Femur (tissue), 1 donor: ENCODE results near the gene ZBTB20.

ENCODE experiments used
- DNase-seq: peaks from one replicate; pipeline ENCODE4 v3.0.0-alpha.2; 2017

ZBTB20 gene

GRCh38 chr3:114351123-114351821, 795.8 kb downstream of the ZBTB20 start:
- DNase-seq: no peak

DNA sequence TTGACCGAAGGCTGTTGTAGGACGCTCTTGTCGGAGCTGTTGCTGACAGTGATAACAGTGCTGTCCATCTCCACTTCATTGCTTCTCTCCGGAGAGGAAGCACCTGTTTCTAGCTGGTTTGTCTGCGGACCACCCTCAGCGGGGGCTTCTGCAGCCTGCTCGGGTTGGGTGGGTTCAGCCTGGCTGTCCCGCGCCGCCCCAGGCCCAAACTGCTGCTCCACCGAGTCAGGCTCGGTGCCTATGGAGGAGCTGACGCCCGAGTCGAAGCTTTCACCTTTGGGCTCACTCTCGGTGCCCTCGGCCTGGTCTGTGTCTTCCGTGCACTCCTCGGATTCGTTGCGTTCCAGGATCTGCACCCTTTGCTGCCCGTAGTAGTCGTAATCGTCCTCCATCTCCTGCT, 796.4 kb downstream of the ZBTB20 start:
- DNase-seq: no peak

DNA sequence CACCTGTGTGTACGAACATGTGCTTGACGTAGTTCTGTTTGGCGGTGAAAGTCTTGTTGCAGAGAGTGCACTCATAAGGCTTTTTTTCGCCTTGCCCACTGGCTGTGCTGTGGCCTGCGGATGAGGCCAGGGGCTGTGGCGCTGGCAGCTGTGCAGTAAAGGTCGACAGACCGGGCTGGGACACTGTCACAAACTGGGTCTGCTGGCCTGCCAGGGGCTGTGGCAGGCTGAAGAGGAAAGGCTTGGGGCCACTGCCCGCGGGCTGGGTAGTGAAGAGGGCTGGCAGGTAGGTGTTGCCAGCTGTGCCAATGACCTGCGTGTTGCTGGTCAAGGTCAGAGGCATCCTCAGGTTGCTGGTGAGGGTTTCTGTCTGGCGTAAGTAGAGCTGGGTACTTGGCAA, 796.8 kb downstream of the ZBTB20 start:
- no peak for DNase-seq

GRCh38 chr3:114344492-114344891, 802.6 kb downstream of the ZBTB20 start:
- no peak for DNase-seq

- DNase-seq: no peak
Observed at GRCh38 chr3:114338651-114339357, 808.3 kb downstream of the ZBTB20 start.

DNA sequence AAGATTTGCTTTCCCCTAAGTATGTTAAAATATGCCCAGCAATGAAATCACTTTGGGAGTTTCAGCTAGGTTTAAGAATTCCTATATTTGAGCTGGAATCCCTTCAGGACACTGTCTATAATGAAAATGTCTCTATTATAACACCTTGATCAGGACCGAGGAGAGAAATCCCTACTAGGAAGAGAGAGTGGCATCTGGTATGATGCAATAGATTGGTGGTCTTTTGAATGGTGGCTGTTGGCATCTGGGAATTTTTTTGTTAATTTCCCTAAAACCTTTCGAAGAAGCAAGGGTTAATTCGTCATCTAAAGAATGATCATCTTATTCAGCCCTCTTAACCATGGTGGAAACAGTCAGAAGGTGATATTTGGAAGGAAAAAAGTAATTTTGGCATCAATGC, 810.2 kb downstream of the ZBTB20 start:
- DNase-seq: no peak

GRCh38 chr3:114336122-114336697, 810.9 kb downstream of the ZBTB20 start:
- no peak for DNase-seq

DNA sequence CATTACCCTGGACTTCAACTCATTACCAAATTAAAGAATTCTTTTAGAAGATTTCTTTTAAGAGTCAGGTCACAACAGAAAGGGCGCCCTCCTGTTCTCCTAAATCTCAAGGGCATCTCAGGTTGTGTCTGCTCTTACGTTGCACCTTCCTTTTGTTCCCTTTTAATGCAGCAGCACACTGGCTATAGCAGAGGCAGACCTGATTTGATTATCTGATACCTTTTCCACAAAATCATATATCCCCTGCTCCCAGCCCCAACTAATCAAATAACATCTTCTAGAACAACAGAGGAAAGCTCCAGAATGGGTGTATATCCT, 813.2 kb downstream of the ZBTB20 start:
- no peak for DNase-seq

GRCh38 chr3:114333180-114333922, 813.7 kb downstream of the ZBTB20 start:
- no peak for DNase-seq

DNA sequence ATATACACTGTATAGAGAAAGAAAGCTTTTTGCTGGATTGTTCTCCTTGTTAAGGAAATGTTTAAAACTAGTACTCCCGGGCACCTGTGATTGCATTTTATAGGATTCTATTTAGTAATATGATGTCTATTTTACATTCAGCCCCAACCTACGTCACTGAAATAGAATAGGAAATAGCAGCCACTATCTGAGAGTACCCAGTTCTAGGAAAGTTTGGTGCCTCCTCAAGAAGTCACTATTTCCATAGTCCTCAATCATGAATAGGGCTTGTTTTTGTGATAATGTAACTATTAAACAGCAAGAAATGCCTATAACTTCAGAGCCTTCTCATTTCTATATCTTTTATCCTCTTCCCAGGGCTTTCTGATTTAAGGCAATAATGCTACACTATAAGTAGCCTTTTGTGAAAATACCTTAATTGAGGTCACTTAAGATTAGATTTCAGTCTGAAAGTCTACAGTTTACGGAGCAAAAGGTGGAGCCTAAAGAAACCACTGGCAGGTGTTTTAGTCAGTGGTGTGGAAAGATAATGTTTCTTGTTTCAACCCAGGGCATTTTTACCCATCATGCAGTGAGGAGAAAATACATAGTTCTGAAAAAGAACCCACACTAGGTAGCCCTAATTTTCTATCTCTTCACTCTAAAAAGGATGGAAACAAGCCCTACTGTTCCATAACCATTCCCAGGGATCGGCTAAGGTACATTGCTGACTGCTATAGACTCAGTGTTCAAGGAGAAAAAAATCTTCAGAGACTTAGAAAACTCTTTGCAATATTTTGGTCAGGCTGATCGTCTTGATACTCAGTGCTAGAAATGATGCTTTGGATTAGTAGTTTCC, 814.5 kb downstream of the ZBTB20 start:
- DNase-seq: no peak

- no peak for DNase-seq
Observed at GRCh38 chr3:114331710-114332109, 815.4 kb downstream of the ZBTB20 start.

DNA sequence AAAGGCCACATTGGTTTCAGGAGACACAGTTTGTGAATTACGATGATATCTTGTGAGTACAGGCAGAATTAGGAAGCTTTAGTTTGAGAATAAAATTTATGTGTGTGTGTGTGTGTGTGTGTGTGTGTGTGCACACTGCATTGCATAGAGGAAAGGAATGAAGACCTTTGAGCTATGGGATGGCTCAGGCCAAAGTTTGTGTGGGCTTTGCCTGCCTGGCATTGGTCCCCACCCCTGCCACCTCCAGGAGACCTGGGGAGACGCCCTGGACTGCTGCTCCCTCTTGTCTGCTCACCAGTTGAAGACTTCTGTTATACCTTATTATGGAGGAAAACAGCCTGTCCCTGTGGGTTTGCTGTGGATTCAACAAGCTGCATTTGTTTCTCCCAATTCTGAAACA, 816.1 kb downstream of the ZBTB20 start:
- DNase-seq: no peak

- no peak for DNase-seq
Observed at GRCh38 chr3:114329823-114330222, 817.3 kb downstream of the ZBTB20 start.

GRCh38 chr3:114328345-114328744, 818.7 kb downstream of the ZBTB20 start:
- DNase-seq: no peak

DNA sequence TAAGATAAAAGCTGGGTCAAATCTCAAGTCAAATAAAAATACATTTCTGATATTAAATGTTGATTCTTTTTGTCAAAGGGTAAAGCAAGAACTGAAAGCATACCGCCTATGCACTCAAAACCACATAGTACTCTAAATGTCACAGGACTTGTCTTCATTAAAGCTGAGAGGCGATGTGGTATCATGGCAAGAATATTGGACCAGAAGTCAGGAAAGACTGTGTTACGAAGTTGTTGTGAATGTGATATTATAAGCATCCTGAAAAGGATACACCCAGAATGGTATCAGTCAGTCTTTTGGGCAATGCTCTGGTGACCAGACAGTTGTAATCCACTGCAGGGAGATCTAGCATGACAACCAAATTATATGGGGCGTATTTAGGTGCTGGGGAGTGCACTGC, 819.4 kb downstream of the ZBTB20 start:
- no peak for DNase-seq

DNA sequence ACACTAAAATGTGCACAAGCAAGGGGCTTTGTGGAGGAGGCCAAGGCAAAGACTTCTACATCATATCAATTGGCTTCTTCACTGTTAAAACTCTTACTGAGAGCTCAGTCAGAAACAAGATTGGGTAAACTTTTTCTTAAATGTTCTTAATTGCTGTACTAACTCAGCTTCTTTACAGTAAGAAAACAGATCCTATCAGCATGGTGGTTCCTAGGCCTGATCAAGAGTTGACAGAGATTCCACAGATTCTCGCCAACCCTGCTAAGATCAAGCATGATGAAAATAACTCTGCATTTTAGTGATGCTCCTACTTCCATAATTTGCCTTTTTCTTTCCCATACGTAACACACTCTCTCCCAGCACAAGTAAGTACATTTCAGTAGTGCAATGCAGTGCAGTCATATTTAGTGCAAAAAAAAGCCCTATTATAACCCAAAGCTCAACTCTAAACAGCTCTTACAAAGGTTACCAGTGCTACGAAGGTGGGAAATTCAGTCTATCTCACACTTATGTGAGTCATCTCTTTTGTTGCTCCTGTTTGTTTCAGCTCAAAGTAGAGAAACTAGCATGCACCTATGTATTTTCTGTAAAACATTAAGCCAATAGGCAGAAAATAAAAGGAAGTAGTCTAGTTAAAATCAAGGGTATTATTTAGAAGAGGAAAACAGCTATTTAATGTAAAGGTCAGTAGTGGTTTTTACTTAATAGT, 823.4 kb downstream of the ZBTB20 start:
- no peak for DNase-seq

GRCh38 chr3:114320246-114320645, 826.8 kb downstream of the ZBTB20 start:
- no peak for DNase-seq

- no peak for DNase-seq
Observed at GRCh38 chr3:114319453-114319852, 827.6 kb downstream of the ZBTB20 start.

DNA sequence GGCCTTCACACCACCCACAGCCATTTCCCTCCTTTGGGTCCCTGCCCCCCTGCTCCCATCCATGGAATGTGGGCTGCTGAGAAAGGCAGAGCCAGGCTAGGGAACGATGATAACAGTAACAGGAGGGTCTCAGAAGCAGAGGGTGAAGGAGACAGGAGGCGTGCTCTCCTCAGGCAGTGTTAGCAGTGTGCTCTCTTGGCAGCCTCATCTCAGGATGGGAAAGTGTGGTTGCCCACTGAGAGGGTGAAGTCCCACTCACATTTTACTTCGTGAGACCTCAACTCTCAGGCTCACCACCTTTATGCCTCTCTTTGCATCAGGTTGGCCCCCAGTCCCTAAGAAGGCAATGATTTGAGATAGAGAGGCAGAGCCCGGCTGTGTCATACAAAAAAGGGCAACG, 828.8 kb downstream of the ZBTB20 start:
- no peak for DNase-seq

- DNase-seq: no peak
Observed at GRCh38 chr3:114314282-114314681, 832.8 kb downstream of the ZBTB20 start.

GRCh38 chr3:114313426-114313825, 833.7 kb downstream of the ZBTB20 start:
- no peak for DNase-seq

DNA sequence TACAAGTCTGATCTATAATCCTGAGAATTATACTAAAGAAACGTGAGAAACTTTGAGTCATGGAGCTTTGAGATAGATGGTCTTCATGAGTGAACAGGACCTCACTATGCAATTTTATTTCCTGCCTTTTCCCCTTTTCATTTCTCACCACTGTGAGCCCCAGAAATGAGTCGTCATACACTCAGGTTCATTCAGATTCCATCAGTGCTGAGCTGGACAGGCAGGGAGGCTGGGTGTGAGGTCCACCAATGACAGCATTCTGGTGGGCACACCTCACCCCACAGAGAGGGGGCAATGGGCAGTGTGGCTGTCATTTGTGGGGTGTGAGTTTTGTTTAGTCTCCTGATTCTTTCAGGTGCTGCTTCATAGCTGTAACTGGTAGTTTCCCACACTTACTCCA, 836.4 kb downstream of the ZBTB20 start:
- no peak for DNase-seq
